Epithelial cell of proximal tubule (primary cell): ENCODE measurements around the gene TMEM108. TPM values are rescaled to one million over a fixed set of nuclear protein-coding genes. Genes with fewer than 3 reads are reported as not detected.

Source experiments
- DNase-seq: peaks from one replicate; pipeline ENCODE4 v3.0.0-alpha.2; 2011; ENCODE audit warnings: low read depth
- H3K4me3 ChIP-seq: 2 replicates; pipeline ENCODE4 v1.5.1; 2011; ENCODE audit warnings: low read depth, mild to moderate bottlenecking, low read length
- CTCF ChIP-seq: conservative IDR thresholded peaks from 2 replicates; pipeline ENCODE4 v1.5.1; 2012; ENCODE audit warnings: low read depth, mild to moderate bottlenecking, low read length
- total RNA-seq: library from RNA; depleted of rRNA; stranded (reverse); fragments of >200 nt; gene quantifications from 2 replicates; pipeline ENCODE4 v1.2.3, GENCODE V29; 2015

The TMEM108 gene
- total RNA-seq, 1 donor from 2014 or later, result 1.7 TPM

DNA sequence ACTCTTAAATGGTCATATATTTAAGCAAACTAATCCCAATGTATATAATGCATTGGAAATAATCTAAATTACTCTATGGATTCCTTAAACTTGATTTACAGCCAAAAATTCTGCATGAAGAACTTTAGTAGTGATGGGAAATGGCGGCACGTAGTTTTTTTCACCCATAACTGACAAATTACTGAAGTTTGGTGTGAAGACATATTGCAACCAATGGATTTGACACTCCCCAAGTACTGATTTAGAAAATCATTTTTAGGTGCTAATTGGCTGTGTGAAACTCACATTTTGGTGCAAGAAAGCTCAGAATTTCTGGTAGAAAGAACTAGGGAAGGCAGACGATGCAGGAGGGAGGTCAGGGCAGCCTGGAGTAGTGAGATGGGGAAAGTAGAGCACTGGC lies 19.3 kb upstream of the TMEM108 start:
- DNase-seq, result no peak
- TF ChIP-seq CTCF, result no peak
- H3K4me3 ChIP-seq, result no peak overlapping the region

DNA sequence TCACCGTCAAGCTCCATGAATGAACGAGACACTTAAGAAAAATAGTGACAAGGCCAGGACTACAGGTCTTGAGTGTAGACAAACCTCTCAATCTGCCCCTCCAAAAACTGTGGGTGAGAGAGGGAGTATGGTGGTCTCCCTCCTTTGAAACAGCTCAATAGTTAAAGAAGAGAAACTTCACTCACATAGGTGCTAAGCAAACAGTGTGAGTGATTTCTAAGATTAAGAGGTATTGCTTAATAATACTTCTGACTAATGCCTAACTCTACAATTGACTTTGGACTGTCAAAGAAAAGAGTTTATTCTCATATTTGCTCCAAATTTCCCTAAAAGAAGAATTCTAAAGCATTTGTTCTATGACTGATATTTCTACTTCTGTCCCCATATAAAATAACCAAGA lies 17.0 kb upstream of the TMEM108 start:
- no peak for DNase-seq
- H3K4me3 ChIP-seq, result no peak overlapping the region
- TF ChIP-seq CTCF, result no peak

DNA sequence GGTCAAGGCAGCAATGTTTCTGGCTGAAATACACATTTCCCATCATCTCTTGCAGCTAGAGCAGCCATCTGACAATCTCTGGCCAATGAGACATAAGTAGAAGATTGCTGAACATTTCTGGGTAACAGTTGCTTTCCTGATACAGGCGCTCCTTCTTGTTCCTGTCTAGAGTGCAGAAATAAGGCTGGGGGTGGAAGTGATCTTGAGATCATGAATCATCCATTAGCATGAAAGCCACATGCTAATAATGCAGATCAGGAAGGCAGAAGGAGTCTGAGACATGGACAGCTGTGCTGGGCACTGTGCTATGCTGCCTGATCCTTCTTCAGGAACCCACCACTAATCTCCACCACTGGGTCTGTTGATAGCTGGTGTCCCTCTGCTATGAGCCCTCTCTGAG lies 14.8 kb upstream of the TMEM108 start:
- no peak overlapping the region for H3K4me3 ChIP-seq
- no peak for TF ChIP-seq CTCF
- DNase-seq, result no peak

GRCh38 chr3:133025546-133025945 lies 12.6 kb upstream of the TMEM108 start:
- TF ChIP-seq CTCF, result no peak
- H3K4me3 ChIP-seq, result no peak overlapping the region
- DNase-seq, result no peak

GRCh38 chr3:133032301-133032700 lies 5.9 kb upstream of the TMEM108 start:
- no peak for DNase-seq
- TF ChIP-seq CTCF, result no peak
- H3K4me3 ChIP-seq, result no peak overlapping the region

GRCh38 chr3:133037436-133037835 lies 755 bp upstream of the TMEM108 start:
- DNase-seq, result no peak
- peak overlapping the region; percentile 59 for H3K4me3 ChIP-seq
- no peak for TF ChIP-seq CTCF

GRCh38 chr3:133038731-133039375 lies 662 bp downstream of the TMEM108 start:
- no peak for TF ChIP-seq CTCF
- no peak for DNase-seq
- H3K4me3 ChIP-seq, result peak overlapping the region; percentile 59
